ENCODE results near the gene RGS7BP.
"Not testable (repeated sequence)": the region's sequence is repeated elsewhere in the genome, so short reads cannot be mapped to it uniquely, and the experiment has no call there.

The RGS7BP gene

DNA sequence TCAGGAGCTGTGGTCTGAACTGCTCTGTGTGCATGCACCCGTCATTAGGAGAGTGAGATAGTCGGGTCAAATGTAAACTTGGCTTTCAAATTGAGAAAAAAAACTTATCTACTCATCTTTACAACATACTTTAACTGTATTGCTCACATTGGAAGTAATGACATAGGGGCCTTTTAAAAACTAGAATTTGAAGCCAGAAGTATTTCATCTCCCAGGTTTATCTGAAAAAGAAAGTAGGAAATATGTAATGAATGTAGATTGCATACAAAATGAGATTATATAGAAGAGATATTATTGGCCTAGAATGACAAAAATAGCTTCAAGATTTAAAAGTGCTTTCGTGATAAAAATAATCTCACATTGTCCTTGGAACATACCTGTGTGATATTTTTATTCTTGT lies 24.3 kb downstream of the RGS7BP start:
- in situ Hi-C loops (cut with MboI; ENCODE audit: low sequenced_read_pairs, unreplicated experiment), result no loop called here
- DNase-seq (ENCODE audit: low spot score), result no peak
- TF ChIP-seq CTCF (IDR thresholded peaks at IDR 0.05; ENCODE audit: borderline replicate concordance, control extremely low read depth, extremely low read depth, insufficient read depth, missing control alignments), result no peak

DNA sequence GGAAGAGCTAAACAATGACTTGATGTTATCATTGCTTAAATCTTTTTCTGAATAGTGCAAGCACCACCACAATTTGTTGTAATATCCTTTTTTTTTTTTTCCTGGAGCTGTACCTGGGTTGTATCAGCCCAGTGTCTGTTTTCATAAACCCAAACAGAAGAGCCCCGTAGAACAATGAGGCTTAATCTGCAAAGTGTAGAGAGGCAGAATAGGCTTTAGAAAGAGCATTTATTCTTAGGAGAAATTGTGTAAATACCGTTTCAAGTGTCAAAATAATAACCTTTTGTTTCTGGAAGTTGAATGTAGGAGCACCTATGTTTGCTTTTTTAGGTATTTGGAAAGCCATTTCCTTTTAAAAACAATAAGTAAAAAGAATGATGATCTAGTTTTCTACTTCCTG lies 26.4 kb downstream of the RGS7BP start:
- in situ Hi-C loops (cut with MboI; ENCODE audit: low sequenced_read_pairs, unreplicated experiment), result no loop called here
- TF ChIP-seq CTCF (IDR thresholded peaks at IDR 0.05; ENCODE audit: borderline replicate concordance, control extremely low read depth, extremely low read depth, insufficient read depth, missing control alignments), result no peak
- DNase-seq (ENCODE audit: low spot score), result no peak

DNA sequence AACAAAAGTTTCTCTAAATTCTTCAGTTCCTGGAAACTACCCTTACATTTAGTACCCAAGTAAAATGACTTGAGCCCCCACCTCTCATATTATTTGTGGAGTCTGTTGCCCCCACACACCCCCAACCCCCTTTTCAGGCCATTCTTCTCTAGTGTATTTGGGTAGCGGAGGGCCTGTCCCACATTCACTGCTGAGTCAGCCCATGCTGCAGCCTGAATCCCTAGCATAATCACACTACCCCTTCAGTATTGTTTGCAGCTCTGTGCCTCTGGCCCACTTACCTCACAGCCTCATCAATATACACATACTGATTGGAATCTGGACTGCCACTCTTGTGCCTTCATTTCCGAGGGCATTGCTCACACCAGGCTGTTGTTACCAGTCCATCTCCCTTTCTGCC lies 26.8 kb downstream of the RGS7BP start:
- in situ Hi-C loops (cut with MboI; ENCODE audit: low sequenced_read_pairs, unreplicated experiment), result no loop called here
- no peak for TF ChIP-seq CTCF (IDR thresholded peaks at IDR 0.05; ENCODE audit: borderline replicate concordance, control extremely low read depth, extremely low read depth, insufficient read depth, missing control alignments)
- no peak for DNase-seq (ENCODE audit: low spot score)

DNA sequence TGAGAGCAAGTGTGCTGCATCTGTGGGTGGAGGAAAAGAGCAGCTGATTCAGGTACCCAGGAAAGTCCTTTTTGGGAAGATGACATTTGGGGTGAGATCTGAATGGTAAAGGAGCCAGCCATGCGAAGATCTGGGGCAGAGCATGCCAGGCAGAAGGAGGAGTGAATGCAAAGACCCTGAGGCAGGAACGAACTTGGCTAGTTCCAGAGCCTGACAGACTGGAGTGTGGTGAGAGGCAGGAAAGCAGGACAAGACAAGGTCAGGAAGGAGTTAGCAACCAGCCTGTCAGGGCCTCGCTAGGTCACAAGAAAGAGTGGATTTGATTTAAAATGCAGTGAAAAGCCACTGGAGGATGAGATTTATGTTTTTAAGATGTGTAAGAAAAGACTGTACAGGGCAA lies 28.2 kb downstream of the RGS7BP start:
- in situ Hi-C loops (cut with MboI; ENCODE audit: low sequenced_read_pairs, unreplicated experiment), result no loop called here
- no peak for TF ChIP-seq CTCF (IDR thresholded peaks at IDR 0.05; ENCODE audit: borderline replicate concordance, control extremely low read depth, extremely low read depth, insufficient read depth, missing control alignments)
- DNase-seq (ENCODE audit: low spot score), result no peak

DNA sequence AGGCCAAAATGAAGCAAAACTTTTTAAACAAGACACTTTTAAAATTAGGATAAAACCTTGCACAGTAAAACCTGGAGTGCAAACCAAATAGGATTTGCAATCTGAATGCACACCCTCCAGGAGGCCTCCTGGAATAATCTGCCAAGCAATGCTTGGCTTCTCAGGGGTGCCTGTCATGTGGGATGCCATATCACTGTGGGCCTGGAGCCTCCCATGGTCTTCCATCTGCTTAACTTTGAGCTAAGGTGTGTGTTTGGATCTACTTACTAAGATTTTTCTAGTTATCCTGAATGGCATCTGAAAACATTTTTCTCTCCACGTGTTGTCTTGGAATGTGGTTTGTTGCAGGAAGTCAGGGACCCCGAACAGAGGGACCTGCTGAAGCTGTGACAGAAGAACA lies 52.1 kb downstream of the RGS7BP start:
- in situ Hi-C loops (cut with MboI; ENCODE audit: low sequenced_read_pairs, unreplicated experiment), result no loop called here
- no peak for TF ChIP-seq CTCF (IDR thresholded peaks at IDR 0.05; ENCODE audit: borderline replicate concordance, control extremely low read depth, extremely low read depth, insufficient read depth, missing control alignments)
- no peak for DNase-seq (ENCODE audit: low spot score)

- DNase-seq (ENCODE audit: low spot score); in situ Hi-C loops (cut with MboI; ENCODE audit: low sequenced_read_pairs, unreplicated experiment): not testable (repeated sequence)
These were observed 52.8 kb downstream of the RGS7BP start for GRCh38 chr5:64558641-64559040.

DNA sequence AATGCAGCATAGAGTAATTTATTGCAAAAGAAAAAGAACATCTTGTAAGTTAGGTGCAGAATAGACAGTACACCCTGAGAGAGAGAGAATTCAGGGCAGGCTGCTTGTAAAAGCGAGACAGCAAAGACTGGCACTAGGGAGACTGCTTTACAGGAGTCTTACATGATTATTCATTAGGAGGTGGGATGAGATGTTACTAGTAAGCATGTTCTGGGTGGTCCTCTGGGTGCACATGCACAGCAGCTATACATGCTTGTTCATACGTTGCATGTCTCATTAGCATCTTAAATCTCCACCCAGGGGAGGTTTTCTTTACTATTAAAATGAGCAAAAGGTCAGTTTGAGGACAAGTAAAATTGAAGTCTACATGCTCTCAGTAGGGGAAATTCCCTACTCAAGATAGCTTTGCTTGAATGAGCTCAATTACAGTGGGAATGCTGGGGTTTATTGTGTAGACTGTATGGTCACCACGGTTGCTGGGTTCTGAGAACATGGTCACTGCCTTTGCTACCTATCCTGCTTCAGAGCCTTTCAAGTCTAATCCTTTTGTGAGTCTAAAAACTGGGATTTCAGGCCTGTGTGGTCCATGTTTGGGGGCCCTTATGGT lies 60.6 kb downstream of the RGS7BP start:
- TF ChIP-seq CTCF (IDR thresholded peaks at IDR 0.05; ENCODE audit: borderline replicate concordance, control extremely low read depth, extremely low read depth, insufficient read depth, missing control alignments), result no peak
- in situ Hi-C loops (cut with MboI; ENCODE audit: low sequenced_read_pairs, unreplicated experiment), result no loop called here

More for the DNA sequence above, 60.6 kb downstream of the RGS7BP start:
- DNase-seq (ENCODE audit: low spot score), result no peak
